GM12873 (cell line): ENCODE results near the gene NOVA2.

Source experiments
- CTCF ChIP-seq: IDR thresholded peaks from 2 replicates; pipeline ENCODE4 v1.5.1; 2012; ENCODE audit warnings: low read depth, mild to moderate bottlenecking, moderate library complexity, low read length, control low read depth; ENCODE audit not compliant: insufficient read depth; ENCODE audit errors: missing control alignments

NOVA2 gene

GRCh38 chr19:45968626-45969025, 5.0 kb downstream of the NOVA2 start:
- no peak for TF ChIP-seq CTCF

GRCh38 chr19:45967246-45967645, 6.4 kb downstream of the NOVA2 start:
- TF ChIP-seq CTCF = no peak

- TF ChIP-seq CTCF = no peak
These were observed 11.6 kb downstream of the NOVA2 start for GRCh38 chr19:45962021-45962420.

- TF ChIP-seq CTCF = no peak
These were observed 12.9 kb downstream of the NOVA2 start for GRCh38 chr19:45960595-45961235.

- no peak for TF ChIP-seq CTCF
These were observed 14.1 kb downstream of the NOVA2 start for GRCh38 chr19:45959517-45960025.

GRCh38 chr19:45958769-45959516, 14.7 kb downstream of the NOVA2 start:
- TF ChIP-seq CTCF = no peak

- TF ChIP-seq CTCF = no peak
These were observed 15.3 kb downstream of the NOVA2 start for GRCh38 chr19:45958320-45958719.
